ENCODE data around the gene MGMT. TPM values are rescaled to one million over a fixed set of nuclear protein-coding genes. Genes with fewer than 3 reads are reported as not detected.
A peak's percentile ranks its signal among the peaks of the same experiment; 100 is the strongest.

The MGMT gene
- total RNA-seq, 4 donors from 2014 or later: 18.4 to 30.3 (median 27.9) TPM

- TF ChIP-seq, protein P1, sequence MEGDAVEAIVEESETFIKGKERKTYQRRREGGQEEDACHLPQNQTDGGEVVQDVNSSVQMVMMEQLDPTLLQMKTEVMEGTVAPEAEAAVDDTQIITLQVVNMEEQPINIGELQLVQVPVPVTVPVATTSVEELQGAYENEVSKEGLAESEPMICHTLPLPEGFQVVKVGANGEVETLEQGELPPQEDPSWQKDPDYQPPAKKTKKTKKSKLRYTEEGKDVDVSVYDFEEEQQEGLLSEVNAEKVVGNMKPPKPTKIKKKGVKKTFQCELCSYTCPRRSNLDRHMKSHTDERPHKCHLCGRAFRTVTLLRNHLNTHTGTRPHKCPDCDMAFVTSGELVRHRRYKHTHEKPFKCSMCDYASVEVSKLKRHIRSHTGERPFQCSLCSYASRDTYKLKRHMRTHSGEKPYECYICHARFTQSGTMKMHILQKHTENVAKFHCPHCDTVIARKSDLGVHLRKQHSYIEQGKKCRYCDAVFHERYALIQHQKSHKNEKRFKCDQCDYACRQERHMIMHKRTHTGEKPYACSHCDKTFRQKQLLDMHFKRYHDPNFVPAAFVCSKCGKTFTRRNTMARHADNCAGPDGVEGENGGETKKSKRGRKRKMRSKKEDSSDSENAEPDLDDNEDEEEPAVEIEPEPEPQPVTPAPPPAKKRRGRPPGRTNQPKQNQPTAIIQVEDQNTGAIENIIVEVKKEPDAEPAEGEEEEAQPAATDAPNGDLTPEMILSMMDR (IDR thresholded peaks at IDR 0.05): no peak
- no peak for TF ChIP-seq EP300 (IDR thresholded peaks at IDR 0.05)
- TF ChIP-seq POLR2AphosphoS5 (IDR thresholded peaks at IDR 0.05): no peak
- intact Hi-C loops (cut with DNase I): no loop called here
Observed at GRCh38 chr10:129742742-129743550, 275.9 kb downstream of the MGMT start.

DNA sequence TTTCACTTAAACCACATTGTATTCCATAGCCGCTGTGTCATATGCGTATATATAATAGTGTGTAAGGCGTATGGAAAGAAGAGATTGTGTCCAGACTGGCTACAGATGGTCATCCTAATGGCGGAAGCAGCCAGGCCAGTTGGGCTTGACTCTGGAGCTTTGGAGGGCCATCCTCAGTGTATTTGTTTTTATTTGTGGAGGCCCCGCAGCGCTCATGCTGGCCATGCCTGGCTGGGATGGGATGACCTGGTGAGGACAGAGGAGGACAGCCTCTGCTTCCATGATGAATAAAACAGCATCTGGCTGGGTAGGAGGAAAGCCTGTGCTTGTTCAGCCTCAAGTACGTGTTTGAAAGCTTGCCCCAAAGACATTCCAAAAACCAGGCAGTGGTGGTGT is 276.7 kb downstream of the MGMT start:
- no peaks in the 10 kb centered on the region for H3K27me3 ChIP-seq
- no peak overlapping the region for H3K4me3 ChIP-seq
- peaks cover 0 to 4% (median 0%) of the 10 kb centered on the region in 4 donors for H3K36me3 ChIP-seq
- peaks cover 0 to 17% (median 13%) of the 10 kb centered on the region in 4 donors for H3K9me3 ChIP-seq
- TF ChIP-seq POLR2AphosphoS5 (IDR thresholded peaks at IDR 0.05) (no peak), EP300 (IDR thresholded peaks at IDR 0.05) (no peak), POLR2A (IDR thresholded peaks at IDR 0.05; ENCODE audit: low read depth) (no peak)
- TF ChIP-seq, protein P1 (IDR thresholded peaks at IDR 0.05): no peak
- intact Hi-C loops (cut with DNase I): no loop called here
- DNase-seq (ENCODE audit: extremely low spot score): peak; percentile 84
- H3K27ac ChIP-seq (replicated peaks in 1 of 4): no peak overlapping the region
- 96% methylated on average over 7 of the region's 7 CpGs for WGBS
- no peaks in the 10 kb centered on the region for H3K4me1 ChIP-seq

More at GRCh38 chr10:129742742-129743550, 275.9 kb downstream of the MGMT start:
- peak; percentile 78 for DNase-seq (ENCODE audit: extremely low spot score)
- WGBS: 95% methylated on average over 28 of the region's 30 CpGs
- H3K9me3 ChIP-seq: peaks cover 0 to 9% (median 6%) of the 10 kb centered on the region in 4 donors
- no peaks in the 10 kb centered on the region for H3K27me3 ChIP-seq
- H3K36me3 ChIP-seq: peaks cover 0 to 4% (median 0%) of the 10 kb centered on the region in 4 donors
- no peaks in the 10 kb centered on the region for H3K4me1 ChIP-seq
- no peak overlapping the region for H3K27ac ChIP-seq (replicated peaks in 1 of 4)
- H3K4me3 ChIP-seq: no peak overlapping the region

DNA sequence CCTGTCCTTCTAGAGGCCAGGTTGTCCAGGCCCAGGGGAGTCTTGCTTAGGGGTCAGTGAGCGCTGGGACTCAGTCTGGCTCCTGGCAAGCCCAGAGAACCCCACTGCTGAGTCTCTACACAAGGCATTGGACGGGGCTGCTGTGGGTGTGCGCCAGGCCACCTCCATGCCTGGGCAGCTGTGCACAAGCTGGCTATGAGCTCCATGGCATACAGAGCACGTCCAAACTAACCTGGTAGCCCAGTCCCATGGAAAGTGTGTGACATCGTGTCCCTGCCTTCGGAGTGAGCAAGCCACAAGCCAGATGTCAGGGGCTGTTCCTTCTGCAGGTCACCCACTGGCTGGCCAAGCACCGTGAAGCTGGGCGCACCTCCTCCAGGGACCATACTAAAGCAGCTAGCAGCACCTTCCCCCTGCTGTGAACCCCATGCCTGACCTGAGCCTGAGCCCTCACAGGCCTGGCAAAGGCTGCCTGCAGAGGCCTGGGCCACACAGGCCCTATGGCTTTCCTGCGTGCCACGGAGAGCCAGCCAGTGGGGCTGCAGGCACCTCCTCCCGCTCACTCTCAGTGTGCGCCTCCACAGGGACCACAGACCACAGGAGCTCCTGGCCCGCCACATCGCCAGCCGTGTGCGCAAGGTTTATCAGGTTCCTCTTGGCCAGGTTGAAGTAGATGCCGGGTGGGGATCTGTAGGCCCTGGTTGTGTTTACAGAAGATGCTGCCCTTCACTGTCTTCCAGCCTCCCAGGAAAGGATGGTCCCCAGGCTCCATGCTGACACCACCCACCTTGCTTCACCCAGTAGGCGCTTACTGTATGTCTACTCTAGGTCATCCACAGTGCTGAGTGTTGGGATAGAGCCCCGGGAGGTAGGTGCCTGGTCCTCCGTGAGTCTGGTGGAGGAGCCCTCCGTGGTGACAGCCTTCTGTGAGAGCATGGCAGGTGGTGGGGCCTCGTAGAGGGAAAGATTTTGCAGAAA is 277.4 kb downstream of the MGMT start:
- Histone ChIP-seq H3K36me3 (peaks cover 0 to 4% (median 0%) of the 10 kb centered on the region in 4 donors), H3K4me1 (no peaks in the 10 kb centered on the region), H3K27me3 (no peaks in the 10 kb centered on the region), H3K4me3 (no peak overlapping the region), H3K9me3 (peaks cover 3 to 24% (median 20%) of the 10 kb centered on the region in 4 donors), H3K27ac (replicated peaks in 1 of 4) (no peak overlapping the region)
- 97% methylated on average over 13 of the region's 22 CpGs for WGBS
- DNase-seq (ENCODE audit: extremely low spot score): peak; percentile 62
- intact Hi-C loops (cut with DNase I): no loop called here
- no peak for TF ChIP-seq EP300 (IDR thresholded peaks at IDR 0.05)
- TF ChIP-seq POLR2AphosphoS5 (IDR thresholded peaks at IDR 0.05): no peak
- TF ChIP-seq, protein P1 (IDR thresholded peaks at IDR 0.05): no peak
- no peak for TF ChIP-seq POLR2A (IDR thresholded peaks at IDR 0.05; ENCODE audit: low read depth)

- peaks cover 8 to 31% (median 23%) of the 10 kb centered on the region in 4 donors for H3K9me3 ChIP-seq
- DNase-seq (ENCODE audit: extremely low spot score): peak; percentile 45
- H3K27ac ChIP-seq (replicated peaks in 1 of 4): no peak overlapping the region
- TF ChIP-seq EP300 (IDR thresholded peaks at IDR 0.05) (no peak), POLR2AphosphoS5 (IDR thresholded peaks at IDR 0.05) (no peak), POLR2A (IDR thresholded peaks at IDR 0.05; ENCODE audit: low read depth) (no peak)
- TF ChIP-seq, protein P1 (IDR thresholded peaks at IDR 0.05): no peak
- 90% methylated on average over 13 of the region's 13 CpGs for WGBS
- no peaks in the 10 kb centered on the region for H3K4me1 ChIP-seq
- H3K4me3 ChIP-seq: no peak overlapping the region
- peaks cover 0 to 4% (median 0%) of the 10 kb centered on the region in 4 donors for H3K36me3 ChIP-seq
- no peaks in the 10 kb centered on the region for H3K27me3 ChIP-seq
- intact Hi-C loops (cut with DNase I): no loop called here
Observed at GRCh38 chr10:129745186-129745750, 278.2 kb downstream of the MGMT start.
